ELR (cell line): ENCODE data around the gene EDEM3.

ENCODE experiments used
- DNase-seq: peaks from one replicate; pipeline ENCODE4 v3.0.0-alpha.2; 2015; ENCODE audit warnings: low read depth

The EDEM3 gene

DNA sequence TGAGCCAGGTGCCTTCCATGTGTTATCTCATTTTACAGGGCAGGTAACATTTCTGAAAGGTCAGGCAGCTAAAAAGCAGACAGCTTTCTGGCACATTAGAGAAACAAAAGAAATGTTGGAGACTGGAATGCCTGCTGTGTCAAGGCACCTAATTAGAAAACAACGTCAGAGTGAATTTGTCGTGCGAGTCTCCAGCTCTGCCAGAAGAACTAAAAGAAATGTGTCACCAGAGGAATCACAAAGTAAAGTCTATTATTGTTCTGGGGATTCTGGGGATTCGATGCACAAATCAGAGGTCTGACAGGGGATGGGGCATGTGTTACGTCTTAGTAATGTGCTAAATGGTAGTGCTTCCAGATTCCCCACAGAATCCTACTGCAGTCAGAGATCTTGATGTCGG is 89.3 kb downstream of the EDEM3 start:
- DNase-seq, result no peak

DNA sequence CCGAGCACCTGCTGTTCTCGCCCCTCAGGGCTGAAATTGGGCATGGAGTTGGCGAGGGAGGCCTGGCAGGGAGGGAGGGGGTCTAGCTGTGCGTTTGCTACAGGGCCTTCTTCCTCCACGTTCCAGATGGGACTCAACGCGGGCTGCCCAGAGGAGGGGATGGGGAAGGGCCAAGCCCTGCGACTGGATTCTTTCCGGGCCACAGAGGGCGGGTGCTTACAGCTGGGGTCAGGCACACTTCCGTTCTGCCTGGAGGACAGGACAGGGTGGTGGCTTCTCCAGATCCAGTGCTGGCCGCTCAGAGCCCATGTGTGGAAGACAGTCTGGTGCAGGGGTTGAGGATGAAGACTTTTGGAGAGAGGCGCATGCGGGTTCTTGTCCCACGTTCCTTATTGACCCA is 90.0 kb downstream of the EDEM3 start:
- DNase-seq, result no peak

GRCh38 chr1:184664042-184664660 is 90.5 kb downstream of the EDEM3 start:
- DNase-seq, result peak; percentile 78

- DNase-seq, result no peak
Measured at GRCh38 chr1:184661801-184662200, 92.9 kb downstream of the EDEM3 start.

GRCh38 chr1:184660462-184661191 is 94.0 kb downstream of the EDEM3 start:
- no peak for DNase-seq

DNA sequence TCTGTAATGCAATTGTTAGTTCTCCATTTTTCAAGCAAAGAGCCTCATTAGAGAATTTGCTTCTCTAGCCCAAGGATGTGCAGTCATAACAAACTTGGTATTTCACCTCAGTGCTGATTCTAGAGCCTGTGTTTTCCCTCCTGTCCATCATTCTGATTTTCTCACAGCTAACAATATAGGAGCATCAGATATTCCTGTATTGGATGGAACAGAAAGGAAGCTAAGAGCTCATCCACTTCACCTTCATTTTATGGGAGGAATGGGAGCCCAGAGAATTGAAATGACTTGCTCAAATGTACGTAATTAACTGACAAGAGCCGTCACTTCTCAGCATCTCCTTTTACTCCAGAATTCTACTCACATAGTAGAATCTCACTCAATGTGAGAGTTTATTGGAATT is 96.6 kb downstream of the EDEM3 start:
- DNase-seq, result no peak

GRCh38 chr1:184656221-184656620 is 98.4 kb downstream of the EDEM3 start:
- no peak for DNase-seq

DNA sequence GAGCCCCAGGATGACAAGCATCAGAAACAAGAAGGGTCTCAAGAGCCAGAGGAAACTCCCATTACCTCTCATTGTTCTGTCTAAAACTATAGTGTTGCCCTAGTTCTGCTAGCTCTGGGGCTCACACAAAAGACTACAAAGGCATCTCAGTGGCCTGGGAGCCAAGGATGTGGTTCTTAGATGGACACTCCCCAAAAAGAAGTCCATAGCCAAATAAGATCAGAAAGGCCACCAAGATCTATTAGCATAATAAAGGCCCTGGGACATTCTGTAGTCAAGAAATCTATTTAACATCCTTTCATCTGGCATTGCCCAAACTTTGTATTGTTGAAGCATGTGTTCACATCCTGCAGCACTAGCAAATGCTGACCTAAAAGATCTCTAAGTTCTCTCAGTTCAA is 99.5 kb downstream of the EDEM3 start:
- DNase-seq, result no peak

- no peak for DNase-seq
Measured at GRCh38 chr1:184650177-184650866, 104.3 kb downstream of the EDEM3 start.

DNA sequence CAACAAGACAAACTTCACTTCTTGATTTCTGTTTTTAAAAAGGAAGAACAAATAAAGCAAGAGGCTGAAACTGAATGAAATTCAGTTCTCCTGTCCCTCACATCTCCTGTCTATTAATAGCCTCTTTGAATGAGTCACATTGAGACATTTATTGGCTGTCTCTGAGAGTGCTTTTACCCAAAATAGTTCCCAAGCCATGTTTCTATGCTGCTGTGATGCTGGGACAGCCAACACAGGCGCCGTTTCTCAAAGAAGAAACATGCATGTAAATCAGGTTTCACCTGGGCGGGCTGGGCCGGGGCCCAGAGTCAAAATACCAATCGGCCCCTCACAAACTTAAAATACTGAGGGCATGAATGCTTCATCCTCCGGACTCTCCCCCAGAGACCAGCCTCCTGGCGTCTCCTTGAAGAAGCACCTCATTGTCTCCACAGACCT is 105.2 kb downstream of the EDEM3 start:
- no peak for DNase-seq

DNA sequence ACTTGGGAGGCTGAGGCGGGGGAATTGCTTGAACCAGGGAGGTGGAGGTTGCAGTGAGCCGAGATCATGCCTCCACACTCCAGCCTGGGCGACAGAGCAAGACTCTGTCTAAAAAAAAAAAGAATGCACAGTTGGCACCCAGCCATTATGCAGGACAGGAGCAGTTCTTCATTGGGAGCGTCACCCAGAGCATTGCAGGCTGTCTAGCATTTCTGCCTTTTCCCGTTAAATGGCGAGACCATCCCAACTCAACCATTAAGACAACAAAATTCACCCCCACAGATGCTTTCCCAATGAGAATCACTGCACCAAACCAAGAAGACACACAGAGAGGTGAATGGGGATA is 105.8 kb downstream of the EDEM3 start:
- no peak for DNase-seq

GRCh38 chr1:184648160-184648855 is 106.3 kb downstream of the EDEM3 start:
- no peak for DNase-seq

- DNase-seq, result no peak
Measured at GRCh38 chr1:184647471-184647870, 107.2 kb downstream of the EDEM3 start.

- no peak for DNase-seq
Measured at GRCh38 chr1:184646824-184647223, 107.8 kb downstream of the EDEM3 start.

- DNase-seq, result no peak
Measured at GRCh38 chr1:184646178-184646701, 108.4 kb downstream of the EDEM3 start.

- DNase-seq, result no peak
Measured at GRCh38 chr1:184644771-184645170, 109.9 kb downstream of the EDEM3 start.

DNA sequence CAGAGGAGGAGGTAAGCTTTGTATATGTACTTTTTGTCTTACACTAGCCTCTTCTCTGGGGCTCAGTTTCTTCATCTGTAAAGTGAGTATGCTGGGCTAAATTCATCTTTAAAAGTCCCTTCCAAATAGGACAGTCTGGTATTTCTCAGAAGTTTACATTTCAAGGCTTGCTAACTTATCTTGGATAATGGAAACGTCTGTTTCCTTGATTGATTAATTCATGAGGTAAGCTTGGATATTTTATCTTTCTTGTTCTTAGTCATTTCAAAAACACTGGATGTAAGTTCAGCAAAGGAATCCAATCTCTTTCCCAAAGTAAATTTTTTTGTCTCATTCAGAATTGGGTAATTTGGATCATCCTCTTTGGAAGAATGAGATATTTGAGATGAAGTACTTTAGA is 111.0 kb downstream of the EDEM3 start:
- no peak for DNase-seq

DNA sequence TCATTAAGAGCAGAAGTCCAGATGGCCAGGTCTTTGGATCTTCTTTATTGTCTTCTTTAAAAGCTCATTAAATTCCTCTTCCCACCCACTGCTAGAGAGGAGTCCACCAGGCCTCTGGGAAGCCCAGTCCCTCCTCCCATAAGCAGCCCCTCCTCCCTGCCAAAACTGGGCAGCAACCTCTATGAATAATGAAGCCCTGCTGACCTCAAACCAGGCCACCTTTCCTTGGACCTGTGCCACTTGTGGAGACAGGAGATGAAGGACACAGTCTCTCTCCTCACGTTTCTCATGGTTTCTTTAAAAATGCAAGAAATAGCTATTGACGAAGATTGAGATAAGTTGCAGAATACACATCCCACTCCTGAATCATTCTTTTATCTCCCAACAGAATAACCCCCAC is 112.8 kb downstream of the EDEM3 start:
- no peak for DNase-seq

GRCh38 chr1:184640505-184640904 is 114.2 kb downstream of the EDEM3 start:
- DNase-seq, result no peak
